Raji (cell line): ENCODE results near the gene UHRF1.

Source experiments
- POLR2A ChIP-seq: IDR thresholded peaks from 2 replicates; pipeline ENCODE4 v1.6.1; 2011; ENCODE audit warnings: low read depth, low read length, control low read depth; ENCODE audit not compliant: insufficient read depth

The UHRF1 gene

GRCh38 chr19:4979211-4979807 lies 70.0 kb downstream of the UHRF1 start:
- no peak for TF ChIP-seq POLR2A

- TF ChIP-seq POLR2A, result no peak
These were observed 70.8 kb downstream of the UHRF1 start for GRCh38 chr19:4980067-4980466.

- no peak for TF ChIP-seq POLR2A
These were observed 71.8 kb downstream of the UHRF1 start for GRCh38 chr19:4980838-4981680.

- TF ChIP-seq POLR2A, result no peak
These were observed 72.3 kb downstream of the UHRF1 start for GRCh38 chr19:4981681-4981958.

- TF ChIP-seq POLR2A, result no peak
These were observed 74.2 kb downstream of the UHRF1 start for GRCh38 chr19:4983346-4984105.

GRCh38 chr19:4984106-4984380 lies 74.7 kb downstream of the UHRF1 start:
- no peak for TF ChIP-seq POLR2A

GRCh38 chr19:4984438-4984990 lies 75.2 kb downstream of the UHRF1 start:
- TF ChIP-seq POLR2A, result no peak

GRCh38 chr19:4985551-4985991 lies 76.3 kb downstream of the UHRF1 start:
- no peak for TF ChIP-seq POLR2A

GRCh38 chr19:4986056-4986455 lies 76.8 kb downstream of the UHRF1 start:
- no peak for TF ChIP-seq POLR2A

GRCh38 chr19:4986471-4986891 lies 77.2 kb downstream of the UHRF1 start:
- no peak for TF ChIP-seq POLR2A

GRCh38 chr19:4987256-4987655 lies 78.0 kb downstream of the UHRF1 start:
- TF ChIP-seq POLR2A, result no peak

- no peak for TF ChIP-seq POLR2A
These were observed 78.5 kb downstream of the UHRF1 start for GRCh38 chr19:4987692-4988370.

- TF ChIP-seq POLR2A, result no peak
These were observed 79.5 kb downstream of the UHRF1 start for GRCh38 chr19:4988770-4989251.

GRCh38 chr19:4990306-4990705 lies 81.0 kb downstream of the UHRF1 start:
- no peak for TF ChIP-seq POLR2A

GRCh38 chr19:4991538-4991937 lies 82.2 kb downstream of the UHRF1 start:
- no peak for TF ChIP-seq POLR2A

- no peak for TF ChIP-seq POLR2A
These were observed 82.8 kb downstream of the UHRF1 start for GRCh38 chr19:4991996-4992698.
